Measurements from ENCODE around the gene ESR2.
"Not testable (repeated sequence)": the region's sequence is repeated elsewhere in the genome, so short reads cannot be mapped to it uniquely, and the experiment has no call there.

ESR2 gene

DNA sequence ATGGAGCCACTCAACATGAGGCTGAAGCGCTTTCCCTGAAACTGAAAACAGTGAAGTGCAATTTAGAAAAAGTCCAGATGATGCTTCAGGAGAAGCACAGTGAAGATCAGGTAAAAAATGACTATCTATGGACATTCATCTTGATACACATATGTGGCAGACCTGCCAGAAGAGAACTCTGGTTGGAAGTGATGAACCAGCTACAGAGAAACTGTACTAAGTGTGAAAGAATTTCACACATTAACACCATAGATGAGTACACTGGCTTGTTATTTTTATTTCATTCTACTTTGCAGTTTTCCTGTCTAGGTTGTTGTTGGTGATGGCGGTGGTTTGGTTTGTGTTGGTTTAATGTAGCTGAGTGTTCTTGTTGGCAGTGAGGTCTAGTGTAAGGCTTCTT lies 174.7 kb downstream of the ESR2 start:
- no peak for DNase-seq

DNA sequence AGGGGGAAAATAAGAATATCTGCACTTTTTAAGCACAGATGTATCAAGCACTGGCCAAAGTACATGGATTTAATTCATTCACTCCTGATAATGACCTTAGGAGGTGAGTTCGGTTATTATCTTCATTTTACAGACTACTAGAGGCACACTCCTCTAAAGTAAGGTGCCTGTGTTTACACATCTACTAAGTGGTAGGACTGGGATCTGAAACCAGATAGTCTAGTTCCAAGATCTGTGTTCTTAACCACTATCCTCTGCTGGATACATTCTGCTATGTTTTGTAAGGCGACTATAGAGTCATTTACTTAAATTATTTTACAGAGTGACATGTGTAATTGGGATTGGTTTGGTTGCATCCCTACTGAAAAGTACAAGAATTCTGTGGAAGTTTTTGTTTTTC lies 175.3 kb downstream of the ESR2 start:
- DNase-seq = no peak

- DNase-seq = not testable (repeated sequence)
These were observed 175.8 kb downstream of the ESR2 start for GRCh38 chr14:64118403-64118742.

GRCh38 chr14:64117671-64118402 lies 176.3 kb downstream of the ESR2 start:
- no peak for DNase-seq

DNA sequence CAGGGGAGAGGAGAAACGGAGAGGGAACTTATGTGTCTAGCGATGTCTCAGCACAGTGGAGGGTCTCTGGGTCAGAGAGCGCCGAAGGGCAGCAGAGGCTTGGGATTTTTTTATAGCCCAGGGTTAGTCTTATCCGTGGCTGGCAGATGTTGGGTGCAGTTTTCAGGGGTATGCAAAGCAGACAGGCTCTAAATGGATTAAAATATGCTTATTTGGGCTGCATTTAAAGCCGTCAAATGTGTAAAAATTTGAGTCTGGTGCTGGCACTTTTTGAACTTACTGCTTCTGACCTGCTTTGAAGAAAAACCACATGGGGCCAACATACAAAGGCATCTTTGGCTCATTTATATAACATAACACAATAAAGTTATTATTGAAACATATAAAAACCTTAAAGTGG lies 178.8 kb downstream of the ESR2 start:
- DNase-seq = no peak

- DNase-seq = no peak
These were observed 179.4 kb downstream of the ESR2 start for GRCh38 chr14:64114796-64115195.

GRCh38 chr14:64114166-64114565 lies 180.0 kb downstream of the ESR2 start:
- no peak for DNase-seq

DNA sequence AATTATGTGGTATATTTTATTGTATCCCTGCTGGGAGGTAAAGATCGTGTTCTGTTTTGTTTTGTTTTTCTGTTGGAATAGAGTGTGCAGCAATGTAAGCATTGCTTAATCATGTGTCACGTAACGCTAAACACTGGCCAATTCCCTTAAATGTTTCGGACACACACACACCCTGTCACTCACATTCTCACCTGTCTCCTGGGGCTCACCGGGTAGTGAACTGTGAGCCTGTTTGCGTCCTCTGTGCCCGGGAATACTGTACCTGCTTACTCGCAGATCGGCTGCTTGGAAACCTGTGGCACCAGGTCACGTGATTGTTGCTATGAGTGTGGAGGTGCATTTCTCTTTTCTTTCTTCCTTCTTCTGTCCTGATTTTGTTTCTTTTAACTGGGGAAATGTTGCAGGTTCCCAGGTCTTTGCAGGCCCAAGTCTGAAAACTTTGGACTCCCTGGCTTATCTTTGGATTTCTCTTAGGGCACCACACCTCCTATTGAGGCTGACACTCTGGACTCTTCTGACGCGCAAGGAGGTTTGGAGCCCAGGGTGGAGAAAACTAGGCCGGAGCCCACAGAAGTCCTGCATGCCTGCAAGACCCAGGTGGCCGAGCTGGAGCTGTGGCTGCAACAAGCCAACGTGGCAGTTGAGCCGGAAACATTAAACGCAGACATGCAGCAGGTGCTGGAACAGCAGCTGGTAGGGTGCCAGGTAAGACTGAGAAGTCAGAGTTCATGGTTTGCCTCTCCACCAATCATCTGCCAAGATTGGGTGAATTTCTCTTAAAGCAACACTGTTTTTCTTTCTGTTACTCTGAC lies 181.1 kb downstream of the ESR2 start:
- no peak for DNase-seq

- DNase-seq = no peak
These were observed 183.4 kb downstream of the ESR2 start for GRCh38 chr14:64110802-64111201.

- DNase-seq = no peak
These were observed 184.2 kb downstream of the ESR2 start for GRCh38 chr14:64109819-64110554.

- DNase-seq = no peak
These were observed 186.7 kb downstream of the ESR2 start for GRCh38 chr14:64107438-64107837.

GRCh38 chr14:64098120-64098519 lies 196.1 kb downstream of the ESR2 start:
- no peak for DNase-seq

- DNase-seq = no peak
These were observed 198.6 kb downstream of the ESR2 start for GRCh38 chr14:64095620-64096019.

- no peak for DNase-seq
These were observed 201.2 kb downstream of the ESR2 start for GRCh38 chr14:64092940-64093339.

DNA sequence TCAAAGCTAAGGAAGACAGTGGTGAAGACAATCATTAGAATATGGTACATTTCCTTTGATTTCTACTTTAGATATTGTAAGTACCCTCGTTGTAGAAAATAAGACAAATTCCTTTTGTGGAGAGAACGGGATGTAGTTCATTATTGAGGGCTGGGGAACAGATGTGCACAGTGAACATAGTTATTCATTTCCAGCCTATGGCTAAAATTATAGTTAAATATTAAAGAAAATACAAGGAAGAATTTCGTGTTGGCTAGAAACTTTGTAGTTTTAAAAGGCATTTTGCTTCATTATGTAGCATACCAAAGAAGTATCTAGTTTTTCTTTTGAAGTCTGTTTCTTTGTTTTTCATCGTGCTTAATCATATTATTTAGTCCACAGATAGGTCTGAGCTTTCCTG lies 201.8 kb downstream of the ESR2 start:
- DNase-seq = no peak

DNA sequence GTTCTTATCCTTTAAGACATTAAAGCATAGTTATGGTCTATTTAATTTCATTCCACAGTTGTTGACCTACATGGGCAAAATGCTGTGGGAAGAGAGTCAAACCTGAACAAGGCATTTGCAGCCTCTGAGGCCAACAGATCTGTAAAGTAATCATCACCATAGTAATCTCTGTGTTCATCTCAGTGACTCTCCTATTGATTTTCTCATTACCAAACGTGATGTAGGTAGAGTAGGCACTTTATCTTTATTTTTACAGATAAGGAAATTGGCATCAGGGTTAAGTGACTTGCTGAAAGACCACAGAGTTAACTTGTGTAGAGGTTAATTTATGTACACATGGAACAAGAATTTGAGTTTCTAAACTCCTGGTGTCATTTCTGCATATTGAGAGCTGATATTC lies 203.0 kb downstream of the ESR2 start:
- DNase-seq = no peak

DNA sequence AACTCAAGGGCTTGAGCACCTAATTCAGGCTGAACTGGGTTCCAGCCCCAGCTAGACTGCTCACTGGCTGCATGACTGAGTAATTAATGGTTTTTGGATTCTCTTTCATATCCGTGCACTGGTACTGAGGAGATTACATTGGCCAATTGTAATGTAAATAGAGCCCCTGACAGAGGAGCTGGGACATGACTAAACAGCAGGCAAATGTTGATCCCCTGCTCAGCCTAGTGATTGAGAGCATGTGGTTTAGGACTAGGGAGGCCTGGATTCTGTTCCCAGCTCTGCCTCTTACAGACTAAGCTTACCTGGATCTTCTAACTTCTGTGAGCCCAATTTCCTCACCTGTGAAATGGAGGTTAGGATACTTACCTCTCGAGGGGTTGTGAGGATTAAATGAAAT lies 204.3 kb downstream of the ESR2 start:
- no peak for DNase-seq

GRCh38 chr14:64088647-64088964 lies 205.6 kb downstream of the ESR2 start:
- DNase-seq = no peak

DNA sequence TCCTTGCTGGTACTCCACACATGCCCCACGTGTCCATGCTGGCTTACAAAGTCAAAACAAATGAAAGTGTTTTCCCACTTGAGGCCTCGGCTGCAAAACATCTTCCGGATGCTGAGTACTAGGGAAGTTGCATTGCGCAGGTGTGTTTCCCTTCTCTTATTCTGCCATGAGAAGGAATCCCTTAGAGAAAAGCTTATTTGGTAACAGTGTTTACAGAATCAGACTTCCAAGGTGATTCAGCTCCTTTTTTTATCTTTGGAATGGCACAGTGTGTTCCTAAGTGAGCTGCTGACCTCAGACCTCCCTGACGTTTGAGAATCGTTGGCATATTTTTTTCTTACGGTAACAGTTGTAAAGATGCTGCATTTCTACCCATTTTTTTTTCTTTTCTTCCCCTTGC lies 211.3 kb downstream of the ESR2 start:
- DNase-seq = no peak

- no peak for DNase-seq
These were observed 212.9 kb downstream of the ESR2 start for GRCh38 chr14:64081174-64081746.

DNA sequence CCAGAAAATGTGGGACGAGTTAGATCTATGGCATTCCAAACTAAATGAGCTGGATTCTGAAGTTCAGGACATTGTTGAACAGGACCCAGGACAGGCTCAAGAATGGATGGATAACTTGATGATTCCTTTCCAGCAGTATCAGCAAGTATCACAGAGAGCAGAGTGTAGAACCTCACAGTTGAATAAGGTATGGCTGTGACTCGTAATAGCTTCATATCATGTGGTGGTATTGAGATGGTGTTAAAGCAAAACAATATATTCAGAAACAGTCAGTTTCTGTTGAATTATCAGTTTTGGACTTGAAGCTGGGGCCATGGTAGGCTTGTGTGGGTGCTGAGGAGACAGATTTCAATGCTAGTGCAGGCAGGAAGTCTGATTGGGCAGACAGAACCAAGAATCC lies 213.7 kb downstream of the ESR2 start:
- DNase-seq = no peak

DNA sequence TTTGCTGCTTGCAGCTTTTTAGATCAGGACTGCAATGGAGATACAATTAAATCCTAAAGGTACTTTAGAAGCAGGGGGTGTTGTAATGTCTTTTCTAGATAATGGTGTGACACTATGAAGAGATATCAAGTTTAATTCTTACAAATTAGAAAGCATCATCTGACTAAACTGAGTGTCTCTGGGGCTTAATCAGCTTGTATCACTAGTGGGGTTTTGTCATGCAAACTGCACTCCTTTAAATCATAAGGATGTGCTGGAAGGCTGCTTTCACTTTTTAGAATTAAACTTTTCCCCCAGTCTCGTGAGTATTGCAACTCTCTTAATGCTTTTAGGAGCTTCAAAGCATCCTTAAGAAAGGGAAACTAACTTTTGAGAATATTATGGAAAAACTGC lies 218.6 kb downstream of the ESR2 start:
- no peak for DNase-seq

GRCh38 chr14:64074961-64075612 lies 219.1 kb downstream of the ESR2 start:
- DNase-seq = no peak
